ENCODE results near the gene SUMF2. TPM values are rescaled to one million over a fixed set of nuclear protein-coding genes. Genes with fewer than 3 reads are reported as not detected.

SUMF2 gene
- total and polyA plus RNA-seq, 2 of the 13 experiments (the other 11 are each of a cell fraction or from before 2014, with no cell fraction given), result 48.9 to 54.4 TPM

DNA sequence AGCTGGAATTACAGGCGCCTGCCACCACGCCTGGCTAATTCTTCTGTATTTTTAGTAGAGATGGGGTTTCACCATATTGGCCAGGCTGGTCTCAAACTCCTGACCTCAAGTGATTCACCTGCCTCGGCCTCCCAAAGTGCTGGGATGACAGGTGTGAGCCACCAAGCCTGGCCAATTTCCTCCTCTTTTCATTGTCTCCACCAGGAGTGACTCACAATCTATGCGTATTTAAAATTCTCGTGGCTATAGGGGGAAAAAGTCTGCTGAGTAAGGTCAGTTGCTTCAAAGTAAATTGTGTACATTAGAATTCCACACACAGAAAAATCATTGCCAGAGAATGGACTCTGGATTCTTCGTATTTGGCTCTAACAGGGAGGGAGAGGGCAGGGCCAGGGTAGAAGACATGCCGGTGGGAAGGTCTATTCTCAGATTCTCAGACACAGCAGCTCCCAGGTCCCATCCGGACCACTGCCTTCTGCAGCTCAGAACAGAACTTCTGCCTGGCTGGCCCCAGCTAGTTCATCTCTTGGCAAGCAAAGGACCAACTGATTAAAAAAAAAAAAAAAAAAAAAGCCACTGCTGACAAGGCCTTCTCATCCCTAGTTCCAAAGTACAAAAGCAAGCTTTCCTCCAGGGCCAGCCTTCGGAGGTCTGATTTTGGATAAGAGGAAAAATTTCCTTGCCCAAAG lies 35.0 kb upstream of the SUMF2 start (continued):
- no peak for TF ChIP-seq FOXP1 (IDR thresholded peaks at IDR 0.05)
- peak; percentile 54; the same call in 1 of the 2 replicates for TF ChIP-seq FOXP1 (CRISPR knock-in tag; IDR thresholded peaks at IDR 0.05)
- TF ChIP-seq ONECUT2 (CRISPR knock-in tag; IDR thresholded peaks at IDR 0.05), result peak; percentile 58; the same call in 1 of the 2 replicates
- 0 out of 2 replicates have a peak, but pooled peaks have one; percentile 11 for TF ChIP-seq SOX13 (IDR thresholded peaks at IDR 0.05)
- peak in 1 of 2 experiments; percentile 83; a peak in 2 of 4 replicates for TF ChIP-seq SOX13 (CRISPR knock-in tag; conservative IDR thresholded peaks at IDR 0.05 in 1 of 2, IDR thresholded peaks at IDR 0.05 in 1 of 2)
- no peak for TF ChIP-seq ZNF773 (CRISPR knock-in tag; IDR thresholded peaks at IDR 0.05; ENCODE audit: borderline replicate concordance)
- TF ChIP-seq GATAD1 (CRISPR knock-in tag; IDR thresholded peaks at IDR 0.05), result no peak
- TF ChIP-seq TGIF2 (CRISPR knock-in tag; IDR thresholded peaks at IDR 0.05), result no peak
- TF ChIP-seq, protein P1, sequence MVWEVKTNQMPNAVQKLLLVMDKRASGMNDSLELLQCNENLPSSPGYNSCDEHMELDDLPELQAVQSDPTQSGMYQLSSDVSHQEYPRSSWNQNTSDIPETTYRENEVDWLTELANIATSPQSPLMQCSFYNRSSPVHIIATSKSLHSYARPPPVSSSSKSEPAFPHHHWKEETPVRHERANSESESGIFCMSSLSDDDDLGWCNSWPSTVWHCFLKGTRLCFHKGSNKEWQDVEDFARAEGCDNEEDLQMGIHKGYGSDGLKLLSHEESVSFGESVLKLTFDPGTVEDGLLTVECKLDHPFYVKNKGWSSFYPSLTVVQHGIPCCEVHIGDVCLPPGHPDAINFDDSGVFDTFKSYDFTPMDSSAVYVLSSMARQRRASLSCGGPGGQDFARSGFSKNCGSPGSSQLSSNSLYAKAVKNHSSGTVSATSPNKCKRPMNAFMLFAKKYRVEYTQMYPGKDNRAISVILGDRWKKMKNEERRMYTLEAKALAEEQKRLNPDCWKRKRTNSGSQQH (CRISPR knock-in tag; IDR thresholded peaks at IDR 0.05; ENCODE audit: low read depth), result no peak; the same call in 1 of the 2 replicates
- no peak for TF ChIP-seq ZNF562 (CRISPR knock-in tag; IDR thresholded peaks at IDR 0.05; ENCODE audit: borderline replicate concordance)
- no peak for TF ChIP-seq ZNF746 (CRISPR knock-in tag; IDR thresholded peaks at IDR 0.05)
- TF ChIP-seq KMT2B (CRISPR knock-in tag; IDR thresholded peaks at IDR 0.05), result peak; percentile 39; the same call in 1 of the 2 replicates
- no peak for TF ChIP-seq GTF3A (CRISPR knock-in tag; conservative IDR thresholded peaks at IDR 0.05)
- TF ChIP-seq NFATC3 (CRISPR knock-in tag; IDR thresholded peaks at IDR 0.05), result no peak
- TF ChIP-seq, protein P2, sequence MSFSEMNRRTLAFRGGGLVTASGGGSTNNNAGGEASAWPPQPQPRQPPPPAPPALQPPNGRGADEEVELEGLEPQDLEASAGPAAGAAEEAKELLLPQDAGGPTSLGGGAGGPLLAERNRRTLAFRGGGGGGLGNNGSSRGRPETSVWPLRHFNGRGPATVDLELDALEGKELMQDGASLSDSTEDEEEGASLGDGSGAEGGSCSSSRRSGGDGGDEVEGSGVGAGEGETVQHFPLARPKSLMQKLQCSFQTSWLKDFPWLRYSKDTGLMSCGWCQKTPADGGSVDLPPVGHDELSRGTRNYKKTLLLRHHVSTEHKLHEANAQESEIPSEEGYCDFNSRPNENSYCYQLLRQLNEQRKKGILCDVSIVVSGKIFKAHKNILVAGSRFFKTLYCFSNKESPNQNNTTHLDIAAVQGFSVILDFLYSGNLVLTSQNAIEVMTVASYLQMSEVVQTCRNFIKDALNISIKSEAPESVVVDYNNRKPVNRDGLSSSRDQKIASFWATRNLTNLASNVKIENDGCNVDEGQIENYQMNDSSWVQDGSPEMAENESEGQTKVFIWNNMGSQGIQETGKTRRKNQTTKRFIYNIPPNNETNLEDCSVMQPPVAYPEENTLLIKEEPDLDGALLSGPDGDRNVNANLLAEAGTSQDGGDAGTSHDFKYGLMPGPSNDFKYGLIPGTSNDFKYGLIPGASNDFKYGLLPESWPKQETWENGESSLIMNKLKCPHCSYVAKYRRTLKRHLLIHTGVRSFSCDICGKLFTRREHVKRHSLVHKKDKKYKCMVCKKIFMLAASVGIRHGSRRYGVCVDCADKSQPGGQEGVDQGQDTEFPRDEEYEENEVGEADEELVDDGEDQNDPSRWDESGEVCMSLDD (CRISPR knock-in tag; IDR thresholded peaks at IDR 0.05; ENCODE audit: borderline replicate concordance), result 0 out of 2 replicates have a peak, but pooled peaks have one; percentile 3
- no peak; the same call in 1 of the 2 replicates for TF ChIP-seq ZNF772 (CRISPR knock-in tag; IDR thresholded peaks at IDR 0.05)
- TF ChIP-seq TBP (CRISPR knock-in tag; IDR thresholded peaks at IDR 0.05), result no peak
- TF ChIP-seq TP53 (CRISPR knock-in tag; conservative IDR thresholded peaks at IDR 0.05), result no peak
- no peak for TF ChIP-seq NPAS2 (CRISPR knock-in tag; IDR thresholded peaks at IDR 0.05; ENCODE audit: borderline replicate concordance)
- TF ChIP-seq ZNF678 (CRISPR knock-in tag; IDR thresholded peaks at IDR 0.05), result no peak
- TF ChIP-seq, protein P3, sequence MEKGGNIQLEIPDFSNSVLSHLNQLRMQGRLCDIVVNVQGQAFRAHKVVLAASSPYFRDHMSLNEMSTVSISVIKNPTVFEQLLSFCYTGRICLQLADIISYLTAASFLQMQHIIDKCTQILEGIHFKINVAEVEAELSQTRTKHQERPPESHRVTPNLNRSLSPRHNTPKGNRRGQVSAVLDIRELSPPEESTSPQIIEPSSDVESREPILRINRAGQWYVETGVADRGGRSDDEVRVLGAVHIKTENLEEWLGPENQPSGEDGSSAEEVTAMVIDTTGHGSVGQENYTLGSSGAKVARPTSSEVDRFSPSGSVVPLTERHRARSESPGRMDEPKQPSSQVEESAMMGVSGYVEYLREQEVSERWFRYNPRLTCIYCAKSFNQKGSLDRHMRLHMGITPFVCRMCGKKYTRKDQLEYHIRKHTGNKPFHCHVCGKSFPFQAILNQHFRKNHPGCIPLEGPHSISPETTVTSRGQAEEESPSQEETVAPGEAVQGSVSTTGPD (CRISPR knock-in tag; IDR thresholded peaks at IDR 0.05), result peak; percentile 34; the same call in 1 of the 2 replicates
- TF ChIP-seq ZNF501 (CRISPR knock-in tag; IDR thresholded peaks at IDR 0.05), result peak; percentile 20; the same call in 1 of the 2 replicates

All from HepG2 (cell line).